GM23338 (cell line): Measurements from ENCODE around the gene DDIAS. TPM values are rescaled to one million over a fixed set of nuclear protein-coding genes. Genes with fewer than 3 reads are reported as not detected.

Source experiments
- ATAC-seq: fragments of 200-7000 bp; cut with Tn5 transposase; 3 replicates; pipeline ENCODE4 v1.9.1; 2020
- DNase-seq: peaks from one replicate; pipeline ENCODE4 v3.0.0-alpha.2; 2015; ENCODE audit warnings: low spot score
- H2AFZ ChIP-seq: fragments of 200-600 bp; sonication (generic); 2 replicates; pipeline ENCODE4 v1.8.0; 2016; ENCODE audit warnings: antibody characterized with exemption, mild to moderate bottlenecking, moderate library complexity
- H3F3A ChIP-seq: fragments of 200-600 bp; sonication (generic); replicated peaks from 2 replicates; pipeline ENCODE4 v1.8.0; 2017; ENCODE audit warnings: antibody characterized with exemption, mixed run types, low read depth
- H3K27ac ChIP-seq: fragments of 200-600 bp; sonication (generic); 2 replicates; pipeline ENCODE4 v1.6.1; 2016; ENCODE audit warnings: low read depth
- H3K27me3 ChIP-seq: fragments of 200-600 bp; sonication (generic); 2 replicates; pipeline ENCODE4 v1.8.0; 2016; ENCODE audit warnings: mild to moderate bottlenecking, mixed run types, moderate library complexity; ENCODE audit not compliant: insufficient read depth
- H3K36me3 ChIP-seq: fragments of 200-600 bp; sonication (generic); 2 replicates; pipeline ENCODE4 v1.8.0; 2016; ENCODE audit warnings: mild to moderate bottlenecking; ENCODE audit not compliant: insufficient read depth
- H3K4me1 ChIP-seq: fragments of 200-600 bp; sonication (generic); 2 replicates; pipeline ENCODE4 v1.8.0; 2016; ENCODE audit warnings: mild to moderate bottlenecking, moderate library complexity; ENCODE audit not compliant: insufficient read depth
- H3K4me2 ChIP-seq: fragments of 200-600 bp; sonication (generic); 2 replicates; pipeline ENCODE4 v1.7.1; 2017; ENCODE audit warnings: mixed run types
- H3K4me3 ChIP-seq: fragments of 200-600 bp; sonication (generic); 2 replicates; pipeline ENCODE4 v1.6.1; 2016; ENCODE audit warnings: mixed run types
- H3K79me2 ChIP-seq: fragments of 200-600 bp; sonication (generic); replicated peaks from 2 replicates; pipeline ENCODE4 v1.8.0; 2017; ENCODE audit warnings: mild to moderate bottlenecking; ENCODE audit not compliant: insufficient read depth
- H3K9me2 ChIP-seq: fragments of 200-600 bp; sonication (generic); 2 replicates; pipeline ENCODE4 v1.8.0; 2017; ENCODE audit not compliant: insufficient read depth
- H4K20me1 ChIP-seq: fragments of 200-600 bp; sonication (generic); replicated peaks from 2 replicates; pipeline ENCODE4 v1.8.0; 2017; ENCODE audit warnings: mild to moderate bottlenecking; ENCODE audit not compliant: insufficient read depth
- H3K27ac Mint-ChIP-seq: 2 replicates; pipeline ENCODE4 v1.8.0; 2020; ENCODE audit warnings: inconsistent platforms, mild to moderate bottlenecking, moderate library complexity, mixed read lengths
- H3K27me3 Mint-ChIP-seq: 3 replicates; pipeline ENCODE4 v1.8.0; 2022; ENCODE audit warnings: low read depth, mild to moderate bottlenecking, moderate library complexity, mixed read lengths, inconsistent platforms; ENCODE audit not compliant: insufficient read depth, poor library complexity
- H3K36me3 Mint-ChIP-seq: 3 replicates; pipeline ENCODE4 v1.8.0; 2021; ENCODE audit warnings: low read depth, mild to moderate bottlenecking, inconsistent platforms, moderate library complexity, mixed read lengths
- H3K4me1 Mint-ChIP-seq: 3 replicates; pipeline ENCODE4 v1.8.0; 2020; ENCODE audit warnings: mild to moderate bottlenecking, inconsistent platforms, mixed read lengths
- H3K4me3 Mint-ChIP-seq: 3 replicates; pipeline ENCODE4 v1.8.0; 2021; ENCODE audit warnings: moderate library complexity, mild to moderate bottlenecking, inconsistent platforms, mixed read lengths
- H3K9me3 Mint-ChIP-seq: 3 replicates; pipeline ENCODE4 v1.8.0; 2020; ENCODE audit warnings: moderate library complexity, mild to moderate bottlenecking, inconsistent platforms, mixed read lengths
- CREB1 ChIP-seq: fragments of 250-450 bp; sonication (Bioruptor Pico); IDR thresholded peaks from 2 replicates; pipeline ENCODE4 v1.5.0; 2020; ENCODE audit warnings: low read depth, mild to moderate bottlenecking, moderate library complexity
- ETS1 ChIP-seq: IDR thresholded peaks from 2 replicates; pipeline ENCODE4 v1.6.1; 2016; ENCODE audit warnings: antibody characterized with exemption
- EZH2 ChIP-seq: fragments of 200-600 bp; sonication (generic); IDR thresholded peaks from one replicate; pipeline ENCODE4 v1.8.0; 2017; ENCODE audit warnings: antibody characterized with exemption, mild to moderate bottlenecking, low read depth; ENCODE audit not compliant: unreplicated experiment
- EZH2phosphoT487 ChIP-seq: fragments of 200-600 bp; sonication (generic); IDR thresholded peaks from one replicate; pipeline ENCODE4 v1.8.1; 2018; ENCODE audit warnings: antibody characterized with exemption; ENCODE audit not compliant: unreplicated experiment
- JUNB ChIP-seq: IDR thresholded peaks from one replicate; pipeline ENCODE4 v1.6.1; 2016; ENCODE audit warnings: antibody characterized with exemption; ENCODE audit not compliant: unreplicated experiment
- POLR2AphosphoS5 ChIP-seq: IDR thresholded peaks from 2 replicates; pipeline ENCODE4 v1.6.1; 2016; ENCODE audit warnings: antibody characterized with exemption, low read depth
- ZNF331 ChIP-seq: fragments of 250-450 bp; sonication (Bioruptor Pico); IDR thresholded peaks from 2 replicates; pipeline ENCODE4 v1.5.0; 2020; ENCODE audit warnings: low read depth, mild to moderate bottlenecking, moderate library complexity
- polyA plus RNA-seq: library from polyadenylated mRNA; unstranded; fragments of >200 nt; fragmentation: Nextera tagmentation; extraction: Ambion mirVana; gene quantifications from 2 replicates; pipeline ENCODE4 v1.2.1, GENCODE V29; 2016
- total RNA-seq: library from RNA; depleted of rRNA; stranded (reverse); fragments of >200 nt; shearing (Covaris generic); gene quantifications from 2 replicates; pipeline ENCODE4 v1.2.3, GENCODE V29; 2014
- TF ChIP-seq, protein P1 (sequence below), 2 experiments: fragments of 200-600 bp in 1 of 2; sonication (generic) in 1 of 2; conservative IDR thresholded peaks; 2 replicates each; pipeline versions ENCODE4 v1.5.1 to v1.6.1; 2016 to 2017; ENCODE audit warnings: antibody characterized with exemption in 2 of 2, low read depth in 2 of 2, mild to moderate bottlenecking in 2 of 2, moderate library complexity in 1 of 2

The DDIAS gene
- total and polyA plus RNA-seq, 2 experiments from 2014 or later, result 19.5 to 53.0 TPM

DNA sequence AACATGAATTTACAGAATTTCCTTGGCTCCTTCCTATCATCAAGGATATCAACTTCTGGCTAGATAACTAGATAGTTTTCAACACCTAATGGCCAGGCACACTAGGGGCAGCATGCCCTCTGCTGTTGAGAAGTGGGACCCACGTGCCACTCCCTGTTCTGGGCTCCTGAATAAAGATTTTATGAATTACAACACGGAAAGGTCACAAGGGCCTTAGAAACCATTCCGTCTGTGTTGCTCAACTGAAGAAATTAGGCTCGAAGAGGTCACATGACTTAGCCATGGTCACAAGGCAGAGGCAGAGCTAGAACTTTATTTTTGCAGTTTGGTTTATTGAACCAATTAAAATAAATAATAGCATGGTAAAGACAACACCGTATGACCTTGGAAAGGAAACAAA lies 37.3 kb upstream of the DDIAS start:
- H3K9me2 ChIP-seq, result no peaks in the 10 kb centered on the region
- no peak overlapping the region for H3K27ac ChIP-seq
- peak; percentile 72 for DNase-seq
- H3K27me3 Mint-ChIP-seq, result no peaks in the 10 kb centered on the region
- H3K79me2 ChIP-seq, result no peaks in the 10 kb centered on the region
- TF ChIP-seq CREB1 (no peak), EZH2phosphoT487 (no peak), ZNF331 (CRISPR knock-in tag) (no peak)
- TF ChIP-seq, protein P1, sequence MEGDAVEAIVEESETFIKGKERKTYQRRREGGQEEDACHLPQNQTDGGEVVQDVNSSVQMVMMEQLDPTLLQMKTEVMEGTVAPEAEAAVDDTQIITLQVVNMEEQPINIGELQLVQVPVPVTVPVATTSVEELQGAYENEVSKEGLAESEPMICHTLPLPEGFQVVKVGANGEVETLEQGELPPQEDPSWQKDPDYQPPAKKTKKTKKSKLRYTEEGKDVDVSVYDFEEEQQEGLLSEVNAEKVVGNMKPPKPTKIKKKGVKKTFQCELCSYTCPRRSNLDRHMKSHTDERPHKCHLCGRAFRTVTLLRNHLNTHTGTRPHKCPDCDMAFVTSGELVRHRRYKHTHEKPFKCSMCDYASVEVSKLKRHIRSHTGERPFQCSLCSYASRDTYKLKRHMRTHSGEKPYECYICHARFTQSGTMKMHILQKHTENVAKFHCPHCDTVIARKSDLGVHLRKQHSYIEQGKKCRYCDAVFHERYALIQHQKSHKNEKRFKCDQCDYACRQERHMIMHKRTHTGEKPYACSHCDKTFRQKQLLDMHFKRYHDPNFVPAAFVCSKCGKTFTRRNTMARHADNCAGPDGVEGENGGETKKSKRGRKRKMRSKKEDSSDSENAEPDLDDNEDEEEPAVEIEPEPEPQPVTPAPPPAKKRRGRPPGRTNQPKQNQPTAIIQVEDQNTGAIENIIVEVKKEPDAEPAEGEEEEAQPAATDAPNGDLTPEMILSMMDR (conservative IDR thresholded peaks at IDR 0.05; ENCODE audit: low read depth in 2 of 2), result peak; percentile 68 to 83
- no peaks in the 10 kb centered on the region for H3K27me3 ChIP-seq
- no peaks in the 10 kb centered on the region for H3K36me3 Mint-ChIP-seq
- no peaks in the 10 kb centered on the region for H3K36me3 ChIP-seq
- no peaks in the 10 kb centered on the region for H3K9me3 Mint-ChIP-seq
- H3K4me3 ChIP-seq, result no peak overlapping the region
- no peak overlapping the region for H2AFZ ChIP-seq
- H4K20me1 ChIP-seq, result no peaks in the 10 kb centered on the region
- no peak overlapping the region for H3K27ac Mint-ChIP-seq
- H3K4me2 ChIP-seq, result no peak overlapping the region
- peak; percentile 87 for ATAC-seq
- no peak overlapping the region for H3K4me3 Mint-ChIP-seq
- no peaks in the 10 kb centered on the region for H3K4me1 ChIP-seq
- no peaks in the 10 kb centered on the region for H3F3A ChIP-seq
- peaks cover 7% of the 10 kb centered on the region for H3K4me1 Mint-ChIP-seq

DNA sequence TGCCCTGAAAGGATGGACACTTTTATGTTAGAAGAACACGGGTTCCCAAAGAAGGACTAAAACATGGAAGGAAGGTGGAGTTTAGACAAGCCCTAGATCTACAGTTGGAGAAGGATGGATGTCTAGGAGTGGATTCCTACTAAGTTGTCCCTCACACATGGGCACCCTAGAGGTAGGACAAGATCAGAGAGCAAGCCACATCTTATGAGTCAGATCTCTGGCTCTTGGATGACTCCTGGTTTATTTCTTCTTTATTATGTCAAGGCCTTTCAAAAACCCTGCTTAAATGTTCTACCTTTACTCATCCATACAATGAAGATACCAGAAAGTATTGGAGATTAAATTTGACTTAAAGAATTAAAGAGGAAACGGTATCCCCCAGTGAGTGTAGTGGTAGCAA lies 35.7 kb upstream of the DDIAS start:
- Mint-ChIP-seq H3K4me1 (peaks cover 7% of the 10 kb centered on the region), H3K36me3 (no peaks in the 10 kb centered on the region), H3K27ac (no peak overlapping the region), H3K4me3 (no peak overlapping the region), H3K27me3 (no peaks in the 10 kb centered on the region), H3K9me3 (no peaks in the 10 kb centered on the region)
- TF ChIP-seq EZH2 (no peak), JUNB (no peak), ETS1 (no peak), POLR2AphosphoS5 (no peak), ZNF331 (CRISPR knock-in tag) (no peak)
- H3K4me3 ChIP-seq, result no peak overlapping the region
- H3K27ac ChIP-seq, result no peak overlapping the region
- H3K79me2 ChIP-seq, result no peaks in the 10 kb centered on the region
- DNase-seq, result no peak
- no peaks in the 10 kb centered on the region for H3F3A ChIP-seq
- no peaks in the 10 kb centered on the region for H4K20me1 ChIP-seq
- no peaks in the 10 kb centered on the region for H3K36me3 ChIP-seq
- H3K4me2 ChIP-seq, result no peak overlapping the region
- no peak for ATAC-seq
- no peak overlapping the region for H2AFZ ChIP-seq
- no peaks in the 10 kb centered on the region for H3K27me3 ChIP-seq
- no peaks in the 10 kb centered on the region for H3K9me2 ChIP-seq
- H3K4me1 ChIP-seq, result 0 out of 2 replicates have a peak, but pooled peaks cover 5% of the 10 kb centered on the region
